DMS153 treated with DMSO at 0.1 percent for 48 hours (cell line): Measurements from ENCODE around the gene GPR107.

Source experiments
- DNase-seq: peaks from one replicate; lab custom pipeline; 2025; ENCODE audit not compliant: unreplicated experiment; lab: John Stamatoyannopoulos, UW

Gene GPR107

DNA sequence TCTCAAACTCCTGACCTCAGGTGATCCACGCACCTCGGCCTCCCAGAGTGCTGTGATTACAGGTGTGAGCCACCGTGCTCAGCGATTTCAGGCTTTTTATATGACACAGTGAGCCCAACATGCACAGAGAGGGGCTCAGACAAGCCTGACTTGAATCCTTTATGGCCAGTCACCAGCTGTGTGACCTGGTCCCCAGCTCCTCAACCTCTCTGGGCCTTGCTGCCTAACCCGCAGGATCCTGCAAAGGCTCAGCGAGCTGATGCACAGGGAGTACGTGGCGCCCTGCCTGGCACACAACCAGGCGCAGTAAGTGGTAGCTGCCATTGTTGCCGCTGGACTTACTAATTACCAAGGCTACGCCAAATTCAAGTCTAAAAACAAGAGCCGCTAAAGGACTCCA is 101.9 kb downstream of the GPR107 start:
- no peak for DNase-seq

GRCh38 chr9:130156672-130157071 is 103.0 kb downstream of the GPR107 start:
- no peak for DNase-seq

- no peak for DNase-seq
These were observed 103.4 kb downstream of the GPR107 start for GRCh38 chr9:130157079-130157478.

DNA sequence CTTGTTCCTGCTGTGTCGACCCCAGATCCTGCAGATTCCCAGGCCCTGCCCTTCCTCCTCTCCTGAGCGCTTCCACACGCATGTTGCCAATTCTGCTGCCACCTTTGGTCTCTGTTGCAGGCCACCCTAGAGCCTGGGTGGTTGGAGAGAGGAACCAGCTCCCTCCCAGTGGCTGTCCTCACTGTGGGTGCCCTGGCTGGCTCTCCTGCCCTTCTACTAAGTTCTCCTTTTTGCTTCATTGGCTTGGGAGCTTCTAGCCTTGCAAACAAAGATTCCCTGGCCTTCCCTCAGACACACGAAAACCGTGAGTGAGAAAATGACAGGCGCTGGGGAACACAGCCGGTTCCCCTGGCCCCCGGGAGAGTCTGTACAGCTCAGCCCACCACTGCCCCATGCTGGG is 104.3 kb downstream of the GPR107 start:
- DNase-seq: no peak

DNA sequence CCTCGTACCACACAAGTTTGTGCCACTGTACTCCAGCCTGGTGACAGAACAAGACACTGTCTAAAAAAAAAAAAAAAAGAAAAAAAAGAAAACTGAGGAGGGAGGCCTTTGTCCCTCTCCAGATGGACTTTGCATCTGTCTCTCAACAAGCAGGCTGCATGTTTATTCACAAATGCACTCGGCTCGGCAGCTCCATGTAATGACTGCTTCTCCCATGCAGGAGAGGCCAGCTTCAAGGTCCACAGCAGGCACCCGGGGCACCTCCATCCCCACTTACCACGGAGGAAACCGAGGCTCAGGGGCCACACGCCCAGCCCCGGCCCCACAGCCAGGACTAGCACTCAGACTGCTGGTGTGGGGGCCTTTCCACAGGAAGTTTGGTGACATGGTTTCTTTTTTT is 105.4 kb downstream of the GPR107 start:
- DNase-seq: no peak

DNA sequence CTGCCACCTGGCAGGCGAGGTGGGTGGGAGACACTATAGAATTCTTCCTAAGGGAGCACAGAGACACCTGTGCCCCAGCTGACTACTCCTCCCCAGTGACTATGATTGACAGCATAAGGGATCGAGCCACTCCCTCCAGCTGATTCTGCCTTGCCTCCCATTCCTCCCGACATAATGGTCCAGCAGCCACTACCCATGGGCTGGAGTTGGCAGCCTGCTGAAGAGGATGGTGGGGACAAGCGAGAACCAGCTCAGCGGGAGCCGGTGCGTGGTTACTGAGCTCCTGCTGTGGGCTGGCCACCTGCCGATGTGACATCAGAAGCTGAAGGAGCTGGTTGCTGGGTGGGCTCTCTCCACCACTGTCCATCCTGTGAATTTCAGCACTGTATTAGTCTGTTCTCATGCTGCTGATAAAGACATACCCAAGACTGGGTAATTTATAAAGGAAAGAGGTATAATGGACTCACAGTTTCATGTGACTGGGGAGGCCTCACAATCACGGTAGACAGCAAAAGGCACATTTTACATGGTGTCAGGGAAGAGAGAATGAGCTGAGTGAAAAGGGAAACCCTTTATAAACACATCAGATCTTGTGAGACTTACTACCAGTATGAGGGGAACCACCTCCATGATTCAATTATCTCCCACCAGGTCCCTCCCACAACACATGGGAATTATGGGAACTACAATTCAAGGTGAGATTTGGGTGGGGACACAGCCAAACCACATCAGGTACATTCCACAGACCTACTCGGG is 106.4 kb downstream of the GPR107 start:
- DNase-seq: peak; percentile 21

GRCh38 chr9:130160862-130161470 is 107.3 kb downstream of the GPR107 start:
- no peak for DNase-seq

DNA sequence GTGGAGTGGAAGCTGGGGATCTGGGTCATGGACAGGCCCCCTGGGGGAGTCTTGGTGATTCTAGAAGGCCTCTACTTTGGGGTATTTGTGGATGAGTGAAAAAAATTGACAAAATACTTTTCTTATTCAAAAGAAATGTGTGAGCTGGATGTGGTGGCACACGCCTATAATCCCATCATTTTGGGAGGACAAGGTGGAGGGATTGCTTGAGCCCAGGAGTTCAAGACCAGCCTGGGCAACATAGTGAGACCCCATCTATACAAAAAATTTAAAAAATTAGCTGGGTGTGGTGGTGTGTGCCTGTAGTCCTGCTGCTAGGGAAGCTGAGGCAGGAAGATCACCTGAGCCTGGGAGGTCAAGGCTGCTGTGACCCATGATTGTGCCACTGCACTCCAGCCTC is 111.9 kb downstream of the GPR107 start:
- DNase-seq: no peak

DNA sequence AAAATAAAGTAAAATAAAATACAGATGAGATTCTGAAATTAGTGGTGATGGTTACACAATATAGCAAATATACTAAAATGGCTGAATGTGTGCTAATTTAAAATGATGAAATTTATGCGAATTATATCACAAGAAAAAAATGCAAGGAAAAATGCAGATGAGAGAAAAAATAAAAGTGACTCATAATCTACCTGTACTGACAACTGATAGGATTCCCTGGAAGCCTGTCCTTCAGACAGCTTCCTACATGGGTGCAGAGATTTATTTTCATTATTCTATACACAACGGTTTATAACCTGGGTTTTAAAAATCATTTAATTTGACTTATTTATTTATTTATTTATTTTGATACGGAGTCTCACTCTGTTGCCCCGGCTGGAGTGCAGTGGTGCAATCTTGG is 112.7 kb downstream of the GPR107 start:
- no peak for DNase-seq

DNA sequence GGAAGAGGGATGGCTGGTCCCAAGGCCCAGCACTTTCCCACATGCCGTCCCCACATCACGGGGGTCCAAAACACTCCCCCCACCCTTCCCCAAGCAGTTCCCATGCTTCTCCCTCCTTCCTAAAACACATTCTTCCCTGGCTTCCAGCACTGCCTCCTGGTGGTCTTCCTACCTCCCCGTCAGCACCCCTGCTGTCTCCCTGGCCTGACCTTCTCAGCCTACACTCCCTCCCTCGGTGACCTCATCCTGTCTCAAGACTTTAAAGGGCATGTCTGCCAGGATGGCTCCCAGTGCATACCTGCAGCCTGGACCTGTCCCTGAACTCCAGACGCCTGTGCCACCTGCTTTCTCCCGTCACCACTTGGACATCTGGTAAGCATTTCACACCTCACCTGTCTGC is 114.2 kb downstream of the GPR107 start:
- no peak for DNase-seq

DNA sequence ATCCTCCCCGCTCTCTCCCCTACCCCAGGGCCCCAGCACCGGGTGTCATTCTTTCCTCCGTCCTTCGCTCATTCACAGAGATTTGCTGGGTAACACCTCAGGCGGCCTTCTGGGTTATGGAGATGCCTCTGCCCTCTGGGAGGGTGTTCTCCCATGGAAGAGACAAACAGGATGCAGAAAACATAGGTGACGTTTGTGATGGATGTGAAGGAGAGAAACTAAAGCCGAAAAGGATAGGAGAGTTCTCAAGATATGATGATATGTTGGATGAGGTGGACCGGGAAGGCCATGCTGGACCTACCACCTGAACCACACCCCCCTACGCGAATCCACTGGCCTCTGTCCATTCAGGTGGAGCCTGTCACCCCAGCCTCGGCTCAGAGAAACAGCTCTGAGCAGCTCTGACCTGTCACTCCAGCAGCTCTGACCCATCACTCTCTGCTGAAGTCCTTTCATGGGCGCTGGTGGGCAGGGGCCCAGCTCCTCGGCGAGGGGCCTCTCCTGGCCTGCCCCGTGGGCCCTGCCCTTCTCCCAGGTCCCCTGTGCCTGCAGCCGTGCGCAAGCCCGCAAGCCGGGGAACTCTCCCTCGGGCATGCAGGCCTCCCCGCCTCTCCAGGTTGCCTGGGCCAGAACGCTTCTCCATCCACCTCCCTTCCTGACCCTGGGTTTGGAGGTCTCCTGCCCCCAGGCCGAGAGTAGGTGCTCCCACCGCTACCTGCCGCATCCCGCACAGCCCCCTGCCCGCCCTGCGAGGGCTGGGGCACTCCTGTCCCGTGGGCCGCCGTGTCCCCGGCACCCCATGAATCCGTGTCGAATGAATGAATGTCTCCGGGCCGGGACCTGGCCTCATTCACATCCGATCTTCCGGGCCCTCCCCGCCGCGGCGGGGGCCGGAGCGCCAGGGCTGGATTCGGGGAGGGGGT is 117.8 kb downstream of the GPR107 start:
- DNase-seq: no peak

DNA sequence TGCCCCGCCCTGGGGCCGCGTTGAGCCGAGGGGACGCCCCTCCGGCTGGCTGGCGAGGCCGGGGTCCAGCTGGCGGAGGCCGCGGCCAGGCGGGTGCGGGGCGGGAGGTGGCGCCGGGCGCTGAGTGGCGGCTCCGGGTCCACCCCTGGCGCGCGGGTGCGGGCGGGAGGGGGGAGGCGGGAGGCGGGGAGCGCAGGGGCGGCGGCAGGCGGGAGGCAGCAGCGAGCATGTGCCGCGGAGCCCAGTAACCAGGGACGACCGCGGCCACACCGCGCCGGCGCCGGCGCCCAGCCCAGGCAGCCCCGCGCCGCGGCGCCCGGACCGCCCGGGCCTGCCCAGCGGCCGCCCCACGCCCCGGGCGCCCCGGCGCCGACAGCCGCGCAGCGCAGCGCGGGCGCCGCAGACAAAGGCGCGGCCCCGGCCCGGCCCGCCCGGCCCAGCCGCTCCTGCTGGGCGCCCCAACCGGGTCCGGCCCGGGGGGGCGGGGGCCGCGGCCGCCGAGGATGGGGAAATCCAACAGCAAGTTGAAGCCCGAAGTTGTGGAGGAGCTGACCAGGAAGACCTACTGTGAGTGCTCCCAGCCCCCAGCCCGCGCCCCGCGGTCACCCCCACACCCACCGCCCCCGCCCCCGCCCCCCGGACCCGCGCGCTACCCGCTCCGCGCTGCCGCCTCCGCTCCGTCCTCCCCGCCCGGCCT is 118.6 kb downstream of the GPR107 start, which contains the start of gene NCS1:
NCS1 (plus strand) TSS at position 244 of the 697 bp plus-strand sequence; CDS start at position 504, 260 bp downstream.
- DNase-seq: peak; percentile 19

DNA sequence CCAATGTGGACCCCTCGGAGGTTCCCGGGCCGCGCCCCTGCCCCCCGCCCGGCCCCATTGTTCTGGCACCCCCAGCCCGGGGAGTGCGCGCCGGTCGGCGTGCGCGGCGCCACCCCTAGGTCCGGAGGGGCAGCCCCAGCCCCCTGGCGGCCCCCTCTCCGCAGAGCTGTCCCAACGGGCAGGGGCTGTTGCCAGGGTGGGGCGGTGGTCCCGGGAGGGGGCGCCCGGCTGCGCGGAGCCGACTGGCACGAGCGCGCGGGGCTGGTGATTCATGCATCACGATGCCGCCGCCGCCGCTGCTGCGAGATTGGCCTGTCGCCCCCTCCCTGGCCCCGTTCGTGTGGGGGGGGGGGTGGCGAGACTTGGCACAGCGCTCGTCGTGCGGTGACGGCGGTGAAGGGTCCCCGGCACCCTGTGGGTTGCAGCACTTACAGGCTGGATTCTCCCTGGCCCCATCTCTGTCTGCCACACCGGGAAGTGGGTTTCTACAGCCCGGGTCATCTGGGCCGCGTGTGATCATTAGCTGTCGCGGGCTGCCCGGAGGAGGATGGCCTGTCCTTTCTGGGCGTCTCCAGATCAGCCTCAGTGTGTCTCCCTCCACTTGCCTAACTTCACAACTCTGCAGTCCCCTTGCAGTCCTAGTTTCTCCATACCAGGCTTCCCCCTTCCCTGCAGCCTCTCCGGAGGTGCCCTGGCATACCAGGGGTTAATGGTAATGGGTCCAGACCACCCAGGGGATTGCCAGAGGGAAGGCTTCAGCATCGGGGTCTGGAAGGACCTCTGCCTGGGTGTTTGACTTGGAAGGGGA is 119.4 kb downstream of the GPR107 start:
- DNase-seq: no peak

GRCh38 chr9:130173666-130173983 is 119.9 kb downstream of the GPR107 start:
- DNase-seq: no peak

DNA sequence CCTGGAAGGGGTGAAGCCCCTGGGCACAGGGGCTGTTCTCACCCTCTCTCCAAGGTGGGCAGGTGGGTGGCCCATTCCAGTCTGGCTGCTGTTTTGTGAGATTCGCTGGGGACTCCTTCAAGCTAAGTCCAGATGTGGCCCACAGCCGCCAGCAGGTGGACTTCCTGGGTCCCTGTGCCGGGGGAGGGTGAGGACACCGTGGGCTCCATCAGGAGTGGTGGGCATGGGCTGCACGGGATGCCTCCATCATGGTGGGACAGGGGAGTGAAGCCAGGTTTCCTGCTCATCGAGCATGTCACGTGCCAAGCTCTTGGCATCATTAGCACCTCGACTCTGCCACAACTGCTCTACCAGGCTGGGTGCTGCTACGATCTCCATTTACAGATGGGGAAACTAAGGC is 120.3 kb downstream of the GPR107 start:
- DNase-seq: no peak

- no peak for DNase-seq
These were observed 121.2 kb downstream of the GPR107 start for GRCh38 chr9:130174920-130175321.

- DNase-seq: no peak
These were observed 121.6 kb downstream of the GPR107 start for GRCh38 chr9:130175355-130175754.

DNA sequence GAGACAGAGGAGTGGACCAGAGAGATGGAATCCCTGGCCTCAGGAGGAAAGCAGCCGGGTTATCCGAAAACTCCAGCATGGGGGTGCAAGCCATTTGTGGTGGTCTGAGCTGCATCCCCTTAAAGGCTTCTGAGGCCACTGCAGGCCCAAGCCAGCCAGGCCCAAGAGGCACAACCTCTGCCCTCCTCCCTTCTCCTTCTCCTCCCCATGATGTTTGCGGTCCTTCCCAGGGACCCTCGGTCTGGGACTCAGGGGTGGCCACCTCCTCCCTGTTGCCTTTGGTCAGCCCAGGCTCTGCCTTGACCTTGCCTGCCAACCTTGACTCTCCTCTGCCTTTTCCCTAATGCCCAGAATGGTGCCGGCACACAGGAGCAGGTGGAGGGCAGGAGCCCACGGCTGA is 123.1 kb downstream of the GPR107 start:
- DNase-seq: no peak

- DNase-seq: no peak
These were observed 124.4 kb downstream of the GPR107 start for GRCh38 chr9:130177898-130178805.
